Testis (tissue), 3 donors: ENCODE data around the gene ZNF414. TPM values are rescaled to one million over a fixed set of nuclear protein-coding genes. Genes with fewer than 3 reads are reported as not detected.

Experiments
- DNase-seq: peaks from one replicate; pipeline ENCODE4 v3.0.0-alpha.2; 2019
- H3K27ac ChIP-seq, 2 donors: fragments of 200-600 bp; sonication (generic); one replicate each; pipeline ENCODE4 v1.5.1; 2019
- H3K27me3 ChIP-seq: fragments of 200-600 bp; sonication (generic); one replicate; pipeline ENCODE4 v1.5.1; 2019
- H3K36me3 ChIP-seq: fragments of 200-600 bp; sonication (generic); one replicate; pipeline ENCODE4 v1.5.1; 2017; ENCODE audit warnings: low read depth; ENCODE audit errors: missing control alignments
- H3K4me1 ChIP-seq: fragments of 200-600 bp; sonication (generic); one replicate; pipeline ENCODE4 v1.5.1; 2019
- H3K4me3 ChIP-seq, 2 donors: fragments of 200-600 bp; sonication (generic); one replicate each; pipeline ENCODE4 v1.5.1; 2017 to 2019
- H3K9me3 ChIP-seq: fragments of 200-600 bp; sonication (generic); one replicate; pipeline ENCODE4 v1.5.1; 2017
- POLR2A ChIP-seq: fragments of 450-650 bp; IDR thresholded peaks from one replicate; pipeline ENCODE4 v1.6.1; 2017; ENCODE audit warnings: antibody characterized with exemption, mild to moderate bottlenecking, moderate library complexity
- WGBS, 2 donors: methylation state at CpG; one replicate each; pipeline ENCODE4 v1.1.5; 2018; 5-methylcytosine and 5-hydroxymethylcytosine counted together
- intact Hi-C: fragments of 100-400 bp; cut with DNase I; formaldehyde crosslinking; loops from one replicate; pipeline ENCODE4 v1.15.1; 2023; ENCODE audit warnings: low total_unique reads
- polyA plus RNA-seq: library from polyadenylated mRNA; stranded (reverse); fragments of 350-450 nt; fragmentation: Illumina TruSeq; extraction: RNeasy Lipid Tissue Mini Kit (QIAGEN cat#74804); gene quantifications from one replicate; pipeline ENCODE4 v1.2.3, GENCODE V29; 2014; ENCODE audit warnings: low read depth, low replicate concordance; ENCODE audit not compliant: insufficient read depth
- total RNA-seq, 2 donors: library from RNA; depleted of rRNA; stranded (reverse); fragments of >200 nt; gene quantifications; one replicate each; pipeline ENCODE4 v1.2.3, GENCODE V29; 2016
- TF ChIP-seq, protein P1 (sequence below), 3 experiments: fragments of 450-650 bp in 2 of 3; fragments of 200-600 bp in 1 of 3; sonication (generic) in 1 of 3; IDR thresholded peaks; one replicate each; pipeline ENCODE4 v1.5.1; 2016 to 2019; ENCODE audit warnings: antibody characterized with exemption in 3 of 3, mild to moderate bottlenecking in 2 of 3, moderate library complexity in 1 of 3

ZNF414 gene
- total and polyA plus RNA-seq, 3 donors from 2014 or later: 33.9 to 46.8 (median 35.8) TPM

DNA sequence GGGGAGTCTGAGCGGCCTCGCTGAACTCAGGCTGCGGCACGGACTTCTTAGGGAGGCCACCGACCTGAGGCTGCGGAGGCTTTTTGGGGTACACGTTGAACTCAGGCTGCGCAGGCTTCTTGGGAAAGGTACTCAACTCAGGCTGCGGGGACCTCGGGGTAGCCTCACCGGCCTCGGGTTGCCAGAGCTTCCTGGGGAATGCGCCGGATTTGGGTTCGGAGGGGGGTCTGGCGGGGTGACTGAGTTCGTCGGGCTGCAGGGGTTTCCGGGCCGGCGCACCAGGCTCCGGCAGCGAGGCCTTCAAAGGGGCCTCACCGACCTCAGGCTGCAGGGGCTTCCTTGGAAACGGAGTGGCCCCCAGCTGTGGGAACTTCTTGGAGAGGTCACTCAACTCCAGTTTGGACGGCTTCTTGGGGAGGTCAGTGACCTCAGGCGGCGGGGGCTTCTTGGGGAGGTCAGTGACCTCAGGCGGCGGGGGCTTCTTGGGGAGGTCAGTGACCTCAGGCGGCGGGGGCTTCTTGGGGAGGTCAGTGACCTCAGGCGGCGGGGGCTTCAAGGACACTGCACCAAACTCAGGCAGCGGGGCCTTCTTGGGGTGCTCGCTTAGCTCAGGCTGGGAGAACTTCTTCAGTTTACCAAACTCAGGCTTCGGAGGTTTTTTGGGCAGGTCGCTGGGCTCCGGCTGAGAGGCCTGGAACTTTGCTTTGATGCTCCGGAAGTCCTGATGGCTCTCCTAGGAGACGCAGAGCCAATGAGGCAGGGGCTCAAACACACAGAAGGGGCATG, 14.7 kb downstream of the ZNF414 start:
- DNase-seq: no peak
- TF ChIP-seq, protein P1, sequence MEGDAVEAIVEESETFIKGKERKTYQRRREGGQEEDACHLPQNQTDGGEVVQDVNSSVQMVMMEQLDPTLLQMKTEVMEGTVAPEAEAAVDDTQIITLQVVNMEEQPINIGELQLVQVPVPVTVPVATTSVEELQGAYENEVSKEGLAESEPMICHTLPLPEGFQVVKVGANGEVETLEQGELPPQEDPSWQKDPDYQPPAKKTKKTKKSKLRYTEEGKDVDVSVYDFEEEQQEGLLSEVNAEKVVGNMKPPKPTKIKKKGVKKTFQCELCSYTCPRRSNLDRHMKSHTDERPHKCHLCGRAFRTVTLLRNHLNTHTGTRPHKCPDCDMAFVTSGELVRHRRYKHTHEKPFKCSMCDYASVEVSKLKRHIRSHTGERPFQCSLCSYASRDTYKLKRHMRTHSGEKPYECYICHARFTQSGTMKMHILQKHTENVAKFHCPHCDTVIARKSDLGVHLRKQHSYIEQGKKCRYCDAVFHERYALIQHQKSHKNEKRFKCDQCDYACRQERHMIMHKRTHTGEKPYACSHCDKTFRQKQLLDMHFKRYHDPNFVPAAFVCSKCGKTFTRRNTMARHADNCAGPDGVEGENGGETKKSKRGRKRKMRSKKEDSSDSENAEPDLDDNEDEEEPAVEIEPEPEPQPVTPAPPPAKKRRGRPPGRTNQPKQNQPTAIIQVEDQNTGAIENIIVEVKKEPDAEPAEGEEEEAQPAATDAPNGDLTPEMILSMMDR (IDR thresholded peaks at IDR 0.05): no peak
- TF ChIP-seq POLR2A: no peak
- intact Hi-C loops: no loop called here
- Histone ChIP-seq H3K36me3 (no peaks in the 10 kb centered on the region), H3K27ac (no peak overlapping the region), H3K4me1 (no peaks in the 10 kb centered on the region), H3K27me3 (no peaks in the 10 kb centered on the region), H3K4me3 (peak overlapping the region; percentile 6 to 26), H3K9me3 (no peaks in the 10 kb centered on the region)
- 64 to 80% methylated on average over 19 to 30 of the region's 41 CpGs for WGBS, 2 donors

DNA sequence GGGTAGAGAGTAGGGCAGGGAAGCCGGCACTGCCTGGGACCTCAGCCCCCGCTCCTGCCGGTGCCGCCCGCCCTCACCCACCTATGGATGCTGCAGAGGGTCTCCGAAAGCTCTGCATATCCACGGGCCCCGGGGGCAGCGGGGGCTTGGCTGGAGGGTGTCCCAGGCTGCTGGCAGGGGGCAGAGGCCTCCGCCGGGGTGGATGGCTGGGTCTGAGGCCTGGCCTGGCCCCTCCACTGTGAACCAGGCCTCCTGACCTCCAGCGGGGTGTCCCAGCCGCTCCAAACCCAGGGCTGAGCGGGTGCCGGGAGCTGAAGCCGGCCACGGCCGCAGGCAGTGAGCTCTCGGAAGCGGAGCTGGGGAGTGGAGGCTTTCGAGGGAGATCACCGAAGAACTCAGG, 15.7 kb downstream of the ZNF414 start:
- intact Hi-C loops: no loop called here
- no peaks in the 10 kb centered on the region for H3K27me3 ChIP-seq
- 66 to 75% methylated on average over 10 to 21 of the region's 22 CpGs for WGBS, 2 donors
- no peak for DNase-seq
- TF ChIP-seq, protein P1 (IDR thresholded peaks at IDR 0.05): no peak
- no peak for TF ChIP-seq POLR2A
- H3K4me3 ChIP-seq: peak overlapping the region; percentile 6 to 26
- no peaks in the 10 kb centered on the region for H3K4me1 ChIP-seq
- no peaks in the 10 kb centered on the region for H3K9me3 ChIP-seq
- H3K36me3 ChIP-seq: no peaks in the 10 kb centered on the region
- no peak overlapping the region for H3K27ac ChIP-seq

DNA sequence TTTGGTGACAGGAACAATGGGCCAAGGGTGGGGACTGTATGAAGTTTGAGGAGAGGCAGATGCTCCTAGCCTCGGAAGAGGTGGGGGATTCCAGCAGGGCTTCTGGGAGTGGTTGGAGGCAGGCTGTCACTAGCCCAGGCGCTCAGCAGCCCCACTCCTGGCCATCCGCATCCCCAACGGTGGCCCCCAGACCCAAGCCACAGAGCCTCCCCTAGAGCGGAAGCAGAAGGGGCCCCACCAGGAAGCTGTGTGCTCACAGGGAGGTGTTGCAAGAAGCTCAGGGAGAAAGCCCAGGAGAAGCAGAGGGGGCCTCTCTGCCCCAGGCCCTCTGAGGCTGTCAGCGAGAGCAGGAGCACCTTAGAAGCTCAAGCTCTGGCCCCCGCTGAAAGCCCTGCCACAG, 19.8 kb downstream of the ZNF414 start:
- no peak for DNase-seq
- intact Hi-C loops: no loop called here
- no peak for TF ChIP-seq POLR2A
- H3K4me3 ChIP-seq: no peak overlapping the region
- H3K36me3 ChIP-seq: no peaks in the 10 kb centered on the region
- H3K4me1 ChIP-seq: no peaks in the 10 kb centered on the region
- no peaks in the 10 kb centered on the region for H3K27me3 ChIP-seq
- 72 to 74% methylated on average over 7 of the region's 7 CpGs for WGBS, 2 donors
- H3K9me3 ChIP-seq: no peaks in the 10 kb centered on the region
- H3K27ac ChIP-seq: no peak overlapping the region

DNA sequence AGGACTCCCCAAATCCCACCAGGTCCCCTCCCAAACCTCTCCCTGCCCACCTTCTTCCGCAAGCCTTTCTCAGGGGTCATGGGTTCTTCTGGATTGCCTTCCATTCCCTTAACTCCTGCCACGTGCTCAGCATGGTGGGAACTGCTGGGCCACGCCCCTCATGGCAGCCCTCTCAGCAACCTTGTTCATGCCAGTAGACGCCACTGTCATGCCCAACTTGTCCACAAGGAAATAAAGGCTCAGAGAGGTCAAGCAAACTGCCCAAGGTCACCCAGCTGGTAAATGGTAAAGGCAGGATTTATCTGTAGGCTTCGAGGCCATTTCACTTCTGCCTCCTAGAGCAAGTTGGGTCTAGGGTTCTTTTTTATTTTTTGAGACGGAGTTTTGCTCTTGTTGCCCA, 22.4 kb downstream of the ZNF414 start:
- TF ChIP-seq, protein P1 (IDR thresholded peaks at IDR 0.05): no peak
- TF ChIP-seq POLR2A: no peak
- WGBS, 2 donors: 85 to 89% methylated on average over 5 to 6 of the region's 6 CpGs
- Histone ChIP-seq H3K4me1 (no peaks in the 10 kb centered on the region), H3K9me3 (no peaks in the 10 kb centered on the region), H3K27ac (no peak overlapping the region), H3K36me3 (no peaks in the 10 kb centered on the region), H3K4me3 (no peak overlapping the region), H3K27me3 (no peaks in the 10 kb centered on the region)
- no peak for DNase-seq
- intact Hi-C loops: no loop called here

DNA sequence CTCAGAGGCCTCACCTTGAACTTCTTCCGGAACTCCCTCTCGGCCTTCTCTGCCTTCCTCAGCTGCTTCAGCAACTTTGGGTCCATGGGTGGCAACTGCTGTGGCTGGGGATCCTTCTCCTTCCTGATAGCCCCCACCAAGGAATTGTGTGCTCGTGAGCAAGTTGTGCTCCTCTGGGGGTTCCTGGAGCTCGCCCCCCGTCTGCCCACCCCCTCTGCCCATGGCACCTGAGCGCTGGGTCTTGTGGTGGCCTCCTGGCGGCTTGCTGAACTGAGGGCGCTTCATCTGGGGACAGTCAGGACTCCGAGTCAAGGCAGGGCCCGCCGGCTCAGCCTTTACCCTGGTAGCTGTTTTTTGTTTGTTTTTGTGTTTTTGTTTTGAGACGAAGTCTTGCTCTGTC, 23.1 kb downstream of the ZNF414 start:
- intact Hi-C loops: no loop called here

More for the DNA sequence above, 23.1 kb downstream of the ZNF414 start:
- TF ChIP-seq, protein P1 (IDR thresholded peaks at IDR 0.05): no peak
- TF ChIP-seq POLR2A: no peak
- H3K4me3 ChIP-seq: no peak overlapping the region
- H3K9me3 ChIP-seq: no peaks in the 10 kb centered on the region
- WGBS, 2 donors: 85 to 89% methylated on average over 12 of the region's 12 CpGs
- no peak for DNase-seq
- no peaks in the 10 kb centered on the region for H3K27me3 ChIP-seq
- H3K36me3 ChIP-seq: no peaks in the 10 kb centered on the region
- no peak overlapping the region for H3K27ac ChIP-seq
- H3K4me1 ChIP-seq: no peaks in the 10 kb centered on the region
